ENCODE data around the gene SLC22A23. TPM values are rescaled to one million over a fixed set of nuclear protein-coding genes. Genes with fewer than 3 reads are reported as not detected.

Gene SLC22A23
- total RNA-seq, 8 experiments from 2014 or later = 10.5 to 24.1 (median 13.2) TPM

GRCh38 chr6:3412779-3413500 lies 43.9 kb downstream of the SLC22A23 start:
- 0 to 100% (median 87%) methylated on average over 1 to 7 of the region's 8 CpGs; no CpG with 5 or more reads in 1 of the 10 experiments for WGBS, 10 experiments
- no peak overlapping the region for H3K27ac ChIP-seq
- no peak overlapping the region for H3K4me3 ChIP-seq
- in situ Hi-C loops (cut with MboI; ENCODE audit: low pct_unique_long_range_greater_than_20kb in 2 of 9, low sequenced_read_pairs in 9 of 9, unreplicated experiment in 9 of 9) = no loop called here
- no peak for ATAC-seq (replicated peaks in 6 of 8)
- H3K4me1 ChIP-seq (replicated peaks in 1 of 2) = peaks cover 12 to 22% of the 10 kb centered on the region in 2 donors

- in situ Hi-C loops (cut with MboI; ENCODE audit: low pct_unique_long_range_greater_than_20kb in 2 of 9, low sequenced_read_pairs in 9 of 9, unreplicated experiment in 9 of 9) = no loop called here
- Histone ChIP-seq H3K27ac (no peak overlapping the region), H3K4me3 (no peak overlapping the region), H3K4me1 (replicated peaks in 1 of 2) (peaks cover 12 to 21% of the 10 kb centered on the region in 2 donors)
- ATAC-seq (replicated peaks in 6 of 8) = no peak
- 80 to 97% (median 91%) methylated on average over 2 to 11 of the region's 11 CpGs for WGBS, 10 experiments
These were observed 44.7 kb downstream of the SLC22A23 start for GRCh38 chr6:3411967-3412778.

GRCh38 chr6:3410385-3411360 lies 46.2 kb downstream of the SLC22A23 start:
- peaks cover 12 to 16% of the 10 kb centered on the region in 2 donors for H3K4me1 ChIP-seq (replicated peaks in 1 of 2)
- in situ Hi-C loops (cut with MboI; ENCODE audit: low pct_unique_long_range_greater_than_20kb in 2 of 9, low sequenced_read_pairs in 9 of 9, unreplicated experiment in 9 of 9) = no loop called here
- peak in 6 of 8 experiments; percentile 31 to 75 (median 53) for ATAC-seq (replicated peaks in 6 of 8)
- H3K27ac ChIP-seq = no peak overlapping the region
- WGBS, 10 experiments = 56 to 92% (median 71%) methylated on average over 4 to 14 of the region's 15 CpGs; no CpG with 5 or more reads in 1 of the 10 experiments
- no peak overlapping the region for H3K4me3 ChIP-seq

GRCh38 chr6:3409699-3410384 lies 47.0 kb downstream of the SLC22A23 start:
- in situ Hi-C loops (cut with MboI; ENCODE audit: low pct_unique_long_range_greater_than_20kb in 2 of 9, low sequenced_read_pairs in 9 of 9, unreplicated experiment in 9 of 9) = no loop called here
- no peak for ATAC-seq (replicated peaks in 6 of 8)

GRCh38 chr6:3408665-3409064 lies 48.2 kb downstream of the SLC22A23 start:
- no peak overlapping the region for H3K4me3 ChIP-seq
- peaks cover 1 to 4% of the 10 kb centered on the region in 2 donors for H3K4me1 ChIP-seq (replicated peaks in 1 of 2)
- in situ Hi-C loops (cut with MboI; ENCODE audit: low pct_unique_long_range_greater_than_20kb in 2 of 9, low sequenced_read_pairs in 9 of 9, unreplicated experiment in 9 of 9) = no loop called here
- WGBS, 10 experiments = 33 to 100% (median 83%) methylated on average over 1 to 5 of the region's 7 CpGs; no CpG with 5 or more reads in 1 of the 10 experiments
- ATAC-seq (replicated peaks in 6 of 8) = no peak
- H3K27ac ChIP-seq = no peak overlapping the region

More at GRCh38 chr6:3409699-3410384, 47.0 kb downstream of the SLC22A23 start:
- Histone ChIP-seq H3K27ac (no peak overlapping the region), H3K4me3 (no peak overlapping the region), H3K4me1 (replicated peaks in 1 of 2) (peaks cover 5 to 7% of the 10 kb centered on the region in 2 donors)
- WGBS, 10 experiments = 71 to 100% (median 86%) methylated on average over 2 to 13 of the region's 13 CpGs; no CpG with 5 or more reads in 1 of the 10 experiments

GRCh38 chr6:3407840-3408239 lies 49.0 kb downstream of the SLC22A23 start:
- Histone ChIP-seq H3K27ac (no peak overlapping the region), H3K4me3 (no peak overlapping the region), H3K4me1 (replicated peaks in 1 of 2) (peaks cover 8 to 12% of the 10 kb centered on the region in 2 donors)
- ATAC-seq (replicated peaks in 6 of 8) = no peak
- in situ Hi-C loops (cut with MboI; ENCODE audit: low pct_unique_long_range_greater_than_20kb in 2 of 9, low sequenced_read_pairs in 9 of 9, unreplicated experiment in 9 of 9) = no loop called here

- WGBS, 10 experiments = 64 to 100% (median 90%) methylated on average over 2 to 3 of the region's 3 CpGs
- H3K4me1 ChIP-seq (replicated peaks in 1 of 2) = peaks cover 8 to 15% of the 10 kb centered on the region in 2 donors
- H3K4me3 ChIP-seq = no peak overlapping the region
- in situ Hi-C loops (cut with MboI; ENCODE audit: low pct_unique_long_range_greater_than_20kb in 2 of 9, low sequenced_read_pairs in 9 of 9, unreplicated experiment in 9 of 9) = no loop called here
- peak in 3 of 8 experiments; percentile 6 to 39 (median 27) for ATAC-seq (replicated peaks in 6 of 8)
- no peak overlapping the region for H3K27ac ChIP-seq
These were observed 49.7 kb downstream of the SLC22A23 start for GRCh38 chr6:3406891-3407809.

- ATAC-seq (replicated peaks in 6 of 8) = peak in 1 of 8 experiments; percentile 54
- Histone ChIP-seq H3K27ac (no peak overlapping the region), H3K4me1 (replicated peaks in 1 of 2) (peaks cover 8 to 15% of the 10 kb centered on the region in 2 donors), H3K4me3 (no peak overlapping the region)
- WGBS, 10 experiments = 14 to 92% (median 80%) methylated on average over 1 to 9 of the region's 9 CpGs; no CpG with 5 or more reads in 1 of the 10 experiments
- in situ Hi-C loops (cut with MboI; ENCODE audit: low pct_unique_long_range_greater_than_20kb in 2 of 9, low sequenced_read_pairs in 9 of 9, unreplicated experiment in 9 of 9) = no loop called here
These were observed 50.5 kb downstream of the SLC22A23 start for GRCh38 chr6:3406362-3406821.

GRCh38 chr6:3405679-3406078 lies 51.2 kb downstream of the SLC22A23 start:
- H3K27ac ChIP-seq = no peak overlapping the region
- in situ Hi-C loops (cut with MboI; ENCODE audit: low pct_unique_long_range_greater_than_20kb in 2 of 9, low sequenced_read_pairs in 9 of 9, unreplicated experiment in 9 of 9) = no loop called here
- ATAC-seq (replicated peaks in 6 of 8) = peak in 3 of 8 experiments; percentile 14 to 79 (median 70)
- no peak overlapping the region for H3K4me3 ChIP-seq
- H3K4me1 ChIP-seq (replicated peaks in 1 of 2) = peaks cover 8 to 15% of the 10 kb centered on the region in 2 donors

- ATAC-seq (replicated peaks in 6 of 8) = no peak
- Histone ChIP-seq H3K4me3 (no peak overlapping the region), H3K4me1 (replicated peaks in 1 of 2) (peaks cover 8 to 15% of the 10 kb centered on the region in 2 donors), H3K27ac (no peak overlapping the region)
- in situ Hi-C loops (cut with MboI; ENCODE audit: low pct_unique_long_range_greater_than_20kb in 2 of 9, low sequenced_read_pairs in 9 of 9, unreplicated experiment in 9 of 9) = no loop called here
- WGBS, 10 experiments = 81 to 100% (median 96%) methylated on average over 2 to 10 of the region's 11 CpGs; no CpG with 5 or more reads in 2 of the 10 experiments
These were observed 51.7 kb downstream of the SLC22A23 start for GRCh38 chr6:3405182-3405518.
